ENCODE data around the gene MIGA2. TPM values are rescaled to one million over a fixed set of nuclear protein-coding genes. Genes with fewer than 3 reads are reported as not detected.

MIGA2 gene
- total RNA-seq, 1 donor from 2014 or later = 27.5 TPM

DNA sequence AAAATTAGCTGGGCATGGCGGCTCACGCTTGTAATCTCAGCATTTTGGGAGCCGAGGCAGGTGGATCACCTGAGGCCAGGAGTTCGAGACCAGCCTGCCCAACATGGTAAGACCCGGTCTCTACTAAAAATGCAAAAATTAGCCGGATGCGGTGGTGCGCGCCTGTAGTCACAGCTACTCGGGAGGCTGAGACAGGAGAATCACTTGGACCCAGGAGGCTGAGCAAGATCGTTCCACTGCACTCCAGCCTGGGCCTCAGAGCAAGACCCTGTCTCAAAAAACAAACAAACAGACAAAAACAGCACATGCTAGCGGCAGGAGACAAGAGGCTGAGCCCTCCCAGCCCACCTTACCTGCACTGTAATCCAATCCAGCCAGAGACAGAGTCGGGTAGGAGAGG, 43.4 kb downstream of the MIGA2 start:
- Mint-ChIP-seq H3K27ac (ENCODE audit: unreplicated experiment) (no peak overlapping the region), H3K4me1 (ENCODE audit: unreplicated experiment) (peaks cover 15% of the 10 kb centered on the region), H3K4me3 (ENCODE audit: unreplicated experiment) (peak overlapping the region; percentile 83), H3K27me3 (ENCODE audit: unreplicated experiment) (no peaks in the 10 kb centered on the region), H3K36me3 (ENCODE audit: unreplicated experiment) (no peaks in the 10 kb centered on the region), H3K9me3 (ENCODE audit: unreplicated experiment) (no peaks in the 10 kb centered on the region)
- TF ChIP-seq, protein P1, sequence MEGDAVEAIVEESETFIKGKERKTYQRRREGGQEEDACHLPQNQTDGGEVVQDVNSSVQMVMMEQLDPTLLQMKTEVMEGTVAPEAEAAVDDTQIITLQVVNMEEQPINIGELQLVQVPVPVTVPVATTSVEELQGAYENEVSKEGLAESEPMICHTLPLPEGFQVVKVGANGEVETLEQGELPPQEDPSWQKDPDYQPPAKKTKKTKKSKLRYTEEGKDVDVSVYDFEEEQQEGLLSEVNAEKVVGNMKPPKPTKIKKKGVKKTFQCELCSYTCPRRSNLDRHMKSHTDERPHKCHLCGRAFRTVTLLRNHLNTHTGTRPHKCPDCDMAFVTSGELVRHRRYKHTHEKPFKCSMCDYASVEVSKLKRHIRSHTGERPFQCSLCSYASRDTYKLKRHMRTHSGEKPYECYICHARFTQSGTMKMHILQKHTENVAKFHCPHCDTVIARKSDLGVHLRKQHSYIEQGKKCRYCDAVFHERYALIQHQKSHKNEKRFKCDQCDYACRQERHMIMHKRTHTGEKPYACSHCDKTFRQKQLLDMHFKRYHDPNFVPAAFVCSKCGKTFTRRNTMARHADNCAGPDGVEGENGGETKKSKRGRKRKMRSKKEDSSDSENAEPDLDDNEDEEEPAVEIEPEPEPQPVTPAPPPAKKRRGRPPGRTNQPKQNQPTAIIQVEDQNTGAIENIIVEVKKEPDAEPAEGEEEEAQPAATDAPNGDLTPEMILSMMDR (IDR thresholded peaks at IDR 0.05) = no peak
- DNase-seq (ENCODE audit: extremely low spot score, unreplicated experiment) = no peak

DNA sequence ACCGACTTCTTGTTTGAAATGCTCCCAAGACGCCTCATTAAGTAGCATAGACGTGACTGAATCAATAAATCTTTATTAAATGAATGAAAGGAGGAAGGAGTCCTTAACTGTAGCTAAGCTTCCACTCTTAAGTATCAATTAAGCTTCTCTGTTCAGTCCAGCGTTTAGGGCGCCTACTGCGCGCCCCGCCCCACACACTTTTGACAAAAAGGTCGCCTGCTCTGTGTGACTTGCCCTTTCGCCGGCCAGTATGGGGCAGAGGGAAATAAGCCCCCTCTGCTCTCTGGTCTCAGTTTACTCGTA, 43.8 kb downstream of the MIGA2 start:
- Mint-ChIP-seq H3K4me1 (ENCODE audit: unreplicated experiment) (peaks cover 15% of the 10 kb centered on the region), H3K27ac (ENCODE audit: unreplicated experiment) (peak overlapping the region; percentile 62), H3K27me3 (ENCODE audit: unreplicated experiment) (no peaks in the 10 kb centered on the region), H3K4me3 (ENCODE audit: unreplicated experiment) (peak overlapping the region; percentile 83), H3K9me3 (ENCODE audit: unreplicated experiment) (no peaks in the 10 kb centered on the region), H3K36me3 (ENCODE audit: unreplicated experiment) (no peaks in the 10 kb centered on the region)
- no peak for DNase-seq (ENCODE audit: extremely low spot score, unreplicated experiment)
- TF ChIP-seq, protein P1 (IDR thresholded peaks at IDR 0.05) = no peak

DNA sequence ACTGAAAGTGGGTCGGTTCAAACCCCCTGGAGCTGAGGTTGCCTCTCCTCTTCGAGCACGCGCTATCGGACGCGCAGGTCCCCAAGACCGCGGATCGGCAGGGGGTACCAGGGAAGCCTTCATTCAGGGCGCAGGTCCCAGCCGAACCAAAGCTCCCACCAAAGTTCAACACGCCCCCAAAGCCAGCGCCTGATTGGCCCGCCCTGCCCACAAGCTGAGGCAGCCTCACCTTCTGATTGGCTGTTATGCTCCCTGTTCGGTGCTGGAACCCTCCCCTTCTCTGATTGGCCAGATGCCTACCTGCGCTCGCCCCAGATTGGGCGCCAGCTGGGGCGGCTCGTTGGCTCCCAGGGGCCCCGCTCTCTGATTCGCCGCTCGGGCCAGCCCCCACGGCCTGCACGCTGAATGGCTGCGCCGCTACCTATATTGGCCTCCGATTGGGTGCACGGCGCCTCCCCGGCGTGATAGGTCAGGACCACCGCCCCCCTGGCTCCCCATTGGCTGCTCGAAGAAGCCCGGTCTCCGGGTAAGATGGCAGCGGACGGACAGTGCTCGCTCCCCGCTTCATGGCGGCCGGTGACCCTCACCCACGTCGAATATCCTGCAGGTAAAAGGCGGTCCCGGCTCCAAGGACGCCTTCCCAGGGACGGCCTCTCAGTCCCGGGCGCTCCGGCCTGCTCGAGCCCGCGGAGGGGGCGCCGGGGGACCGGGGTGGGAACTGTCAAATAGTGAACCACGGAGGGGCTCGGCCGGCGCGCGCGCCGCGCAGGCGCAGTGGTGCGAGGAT, 44.4 kb downstream of the MIGA2 start, which contains the start of gene DOLPP1:
Gene DOLPP1 (plus strand): TSS at position 511 of the 787 bp plus-strand sequence. CDS start 21 bp downstream, at position 532.
- no peaks in the 10 kb centered on the region for H3K9me3 Mint-ChIP-seq (ENCODE audit: unreplicated experiment)
- no peaks in the 10 kb centered on the region for H3K27me3 Mint-ChIP-seq (ENCODE audit: unreplicated experiment)
- peak; percentile 100 for DNase-seq (ENCODE audit: extremely low spot score, unreplicated experiment)
- H3K4me1 Mint-ChIP-seq (ENCODE audit: unreplicated experiment) = peaks cover 15% of the 10 kb centered on the region
- H3K27ac Mint-ChIP-seq (ENCODE audit: unreplicated experiment) = peak within 1 kb of the TSS; percentile 62
- no peaks in the 10 kb centered on the region for H3K36me3 Mint-ChIP-seq (ENCODE audit: unreplicated experiment)
- TF ChIP-seq, protein P1 (IDR thresholded peaks at IDR 0.05) = no peak
- H3K4me3 Mint-ChIP-seq (ENCODE audit: unreplicated experiment) = peak within 1 kb of the TSS; percentile 83

DNA sequence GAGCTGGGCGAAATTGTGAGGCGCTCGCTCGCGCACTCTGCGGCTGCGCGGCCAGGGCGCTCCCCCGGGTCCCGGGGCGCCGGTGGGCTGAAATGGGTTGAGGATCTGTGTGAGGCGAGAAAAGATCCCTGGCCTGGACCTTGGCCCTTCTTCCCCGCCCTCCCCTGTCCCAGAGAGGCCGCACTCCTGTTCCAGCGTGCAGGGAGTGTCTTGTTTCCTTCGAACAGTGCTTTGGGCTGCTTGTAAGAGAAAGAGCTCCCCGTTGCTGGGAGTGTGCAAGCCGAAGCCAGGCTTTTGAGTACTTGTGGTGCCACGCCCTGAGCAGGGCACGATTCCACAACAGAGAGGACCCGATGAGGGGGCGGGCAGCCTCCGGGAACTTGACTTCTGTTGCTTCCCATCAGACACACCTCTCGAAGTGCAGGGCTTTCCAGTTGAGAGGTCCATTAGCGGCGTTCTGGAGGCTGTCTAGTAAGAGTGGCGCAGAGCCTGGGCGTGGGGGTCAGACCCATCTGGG, 45.0 kb downstream of the MIGA2 start:
- DNase-seq (ENCODE audit: extremely low spot score, unreplicated experiment) = no peak
- TF ChIP-seq, protein P1 (IDR thresholded peaks at IDR 0.05) = no peak

DNA sequence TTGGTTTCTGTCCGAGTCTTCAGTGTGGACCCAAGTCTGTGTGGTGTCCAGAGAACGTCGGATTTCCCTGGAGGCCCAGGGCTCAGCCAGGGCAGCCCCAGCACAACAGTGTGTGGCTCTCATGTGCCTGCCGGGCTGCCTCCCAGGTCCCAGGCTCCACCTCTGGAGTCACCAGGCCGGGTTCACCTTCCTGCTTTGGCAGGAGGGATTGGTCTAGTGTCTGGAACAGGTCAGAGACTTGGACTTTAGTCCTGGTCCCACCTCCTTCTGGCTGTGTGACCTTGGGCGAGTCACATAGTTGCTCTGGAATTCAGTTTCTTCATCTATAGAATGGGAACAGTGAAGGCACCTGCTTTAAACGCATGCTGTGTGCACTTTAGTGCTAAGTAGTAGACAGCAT, 47.7 kb downstream of the MIGA2 start:
- no peaks in the 10 kb centered on the region for H3K27me3 Mint-ChIP-seq (ENCODE audit: unreplicated experiment)
- no peak for DNase-seq (ENCODE audit: extremely low spot score, unreplicated experiment)
- no peak overlapping the region for H3K4me3 Mint-ChIP-seq (ENCODE audit: unreplicated experiment)
- H3K36me3 Mint-ChIP-seq (ENCODE audit: unreplicated experiment) = no peaks in the 10 kb centered on the region
- TF ChIP-seq, protein P1 (IDR thresholded peaks at IDR 0.05) = no peak
- H3K9me3 Mint-ChIP-seq (ENCODE audit: unreplicated experiment) = no peaks in the 10 kb centered on the region
- H3K4me1 Mint-ChIP-seq (ENCODE audit: unreplicated experiment) = peaks cover 15% of the 10 kb centered on the region
- no peak overlapping the region for H3K27ac Mint-ChIP-seq (ENCODE audit: unreplicated experiment)

More for the DNA sequence above, 45.0 kb downstream of the MIGA2 start:
- H3K27me3 Mint-ChIP-seq (ENCODE audit: unreplicated experiment) = no peaks in the 10 kb centered on the region
- no peaks in the 10 kb centered on the region for H3K9me3 Mint-ChIP-seq (ENCODE audit: unreplicated experiment)
- no peaks in the 10 kb centered on the region for H3K36me3 Mint-ChIP-seq (ENCODE audit: unreplicated experiment)
- H3K4me3 Mint-ChIP-seq (ENCODE audit: unreplicated experiment) = peak overlapping the region; percentile 83
- peak overlapping the region; percentile 50 for H3K27ac Mint-ChIP-seq (ENCODE audit: unreplicated experiment)
- H3K4me1 Mint-ChIP-seq (ENCODE audit: unreplicated experiment) = peaks cover 15% of the 10 kb centered on the region

Measured in osteocyte (in vitro differentiated cells).